OCI-LY1 (cell line): ENCODE measurements around the gene HOXC4.

Experiments
- EZH2 ChIP-seq: fragments of 200-600 bp; sonication (generic), shearing (Covaris generic); IDR thresholded peaks from 2 replicates; pipeline ENCODE4 v1.8.0; 2017; ENCODE audit warnings: borderline replicate concordance, mixed run types, mild to moderate bottlenecking, antibody characterized with exemption, low read length, moderate library complexity, mixed read lengths
- TF ChIP-seq, protein P1 (sequence below): fragments of 200-600 bp; sonication (generic), shearing (Covaris generic); IDR thresholded peaks from 2 replicates; pipeline ENCODE4 v1.5.1; 2017; ENCODE audit warnings: mild to moderate bottlenecking, antibody characterized with exemption, low read length, moderate library complexity, mixed read lengths

DNA sequence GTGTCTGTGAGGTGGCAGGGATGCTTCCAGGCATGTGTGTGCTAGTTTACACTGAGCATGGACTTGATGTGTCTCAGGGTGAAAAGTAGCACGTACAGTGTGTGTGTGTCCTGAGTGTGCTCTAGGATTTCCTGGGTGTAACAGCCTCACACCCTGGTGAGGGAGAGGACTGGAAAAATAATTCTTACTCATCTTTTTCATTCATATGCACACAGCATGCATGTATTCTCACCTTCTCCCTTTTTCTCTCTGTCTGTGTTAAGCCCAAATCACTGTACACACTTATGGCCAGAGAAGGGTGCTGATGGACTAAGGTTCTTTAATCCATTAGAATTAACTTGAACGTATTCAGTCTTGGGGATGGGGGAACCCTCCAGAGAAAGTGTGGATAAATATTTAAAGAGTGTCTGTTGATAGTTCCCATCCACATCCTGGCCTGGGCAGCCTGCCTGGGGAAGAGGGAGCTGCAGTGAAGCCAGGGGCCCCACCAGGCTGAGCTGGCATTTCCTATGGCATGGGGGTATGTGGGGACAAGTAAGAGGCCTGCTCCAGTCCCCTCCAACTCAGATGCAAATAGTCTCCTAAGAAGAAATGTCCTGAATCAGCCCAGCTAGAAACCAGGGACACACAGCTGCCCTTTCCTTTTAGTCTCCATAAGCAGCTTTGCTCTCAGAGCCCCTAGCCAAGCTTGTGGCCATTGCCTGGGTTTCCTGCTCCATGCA lies 45.9 kb upstream of the HOXC4 start:
- TF ChIP-seq, protein P1, sequence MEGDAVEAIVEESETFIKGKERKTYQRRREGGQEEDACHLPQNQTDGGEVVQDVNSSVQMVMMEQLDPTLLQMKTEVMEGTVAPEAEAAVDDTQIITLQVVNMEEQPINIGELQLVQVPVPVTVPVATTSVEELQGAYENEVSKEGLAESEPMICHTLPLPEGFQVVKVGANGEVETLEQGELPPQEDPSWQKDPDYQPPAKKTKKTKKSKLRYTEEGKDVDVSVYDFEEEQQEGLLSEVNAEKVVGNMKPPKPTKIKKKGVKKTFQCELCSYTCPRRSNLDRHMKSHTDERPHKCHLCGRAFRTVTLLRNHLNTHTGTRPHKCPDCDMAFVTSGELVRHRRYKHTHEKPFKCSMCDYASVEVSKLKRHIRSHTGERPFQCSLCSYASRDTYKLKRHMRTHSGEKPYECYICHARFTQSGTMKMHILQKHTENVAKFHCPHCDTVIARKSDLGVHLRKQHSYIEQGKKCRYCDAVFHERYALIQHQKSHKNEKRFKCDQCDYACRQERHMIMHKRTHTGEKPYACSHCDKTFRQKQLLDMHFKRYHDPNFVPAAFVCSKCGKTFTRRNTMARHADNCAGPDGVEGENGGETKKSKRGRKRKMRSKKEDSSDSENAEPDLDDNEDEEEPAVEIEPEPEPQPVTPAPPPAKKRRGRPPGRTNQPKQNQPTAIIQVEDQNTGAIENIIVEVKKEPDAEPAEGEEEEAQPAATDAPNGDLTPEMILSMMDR: no peak
- TF ChIP-seq EZH2: no peak
